Measurements from ENCODE around the gene KIF13A.

Gene KIF13A

GRCh38 chr6:17907406-17908229, 79.8 kb downstream of the KIF13A start:
- Histone ChIP-seq H3K4me2 (no peak overlapping the region), H3K27ac (no peak overlapping the region), H3K79me2 (ENCODE audit: insufficient read depth, low read depth) (no peaks in the 10 kb centered on the region), H3K4me3 (IDR thresholded peaks at IDR 0.05; ENCODE audit: insufficient read depth, low read depth, low read length) (no peak overlapping the region), H2AFZ (ENCODE audit: low read depth) (no peak overlapping the region), H3K9ac (no peak overlapping the region), H4K20me1 (ENCODE audit: insufficient read depth) (no peaks in the 10 kb centered on the region), H3K4me1 (ENCODE audit: low read depth, poor library complexity, severe bottlenecking) (peaks cover 26% of the 10 kb centered on the region), H3K27me3 (ENCODE audit: insufficient read depth, low read depth) (no peaks in the 10 kb centered on the region), H3K36me3 (ENCODE audit: insufficient read depth) (no peaks in the 10 kb centered on the region)
- no peak for TF ChIP-seq CTCF (conservative IDR thresholded peaks at IDR 0.05; ENCODE audit: low read depth, low read length)

- Histone ChIP-seq H3K9ac (no peak overlapping the region), H3K27ac (no peak overlapping the region)
These were observed 81.5 kb downstream of the KIF13A start for GRCh38 chr6:17905611-17906592.

GRCh38 chr6:17904491-17905120, 82.8 kb downstream of the KIF13A start:
- H3K27ac ChIP-seq = no peak overlapping the region
- no peaks in the 10 kb centered on the region for H3K27me3 ChIP-seq (ENCODE audit: insufficient read depth, low read depth)
- H4K20me1 ChIP-seq (ENCODE audit: insufficient read depth) = no peaks in the 10 kb centered on the region
- H3K4me2 ChIP-seq = no peak overlapping the region
- no peaks in the 10 kb centered on the region for H3K79me2 ChIP-seq (ENCODE audit: insufficient read depth, low read depth)
- H3K36me3 ChIP-seq (ENCODE audit: insufficient read depth) = no peaks in the 10 kb centered on the region
- H3K4me1 ChIP-seq (ENCODE audit: low read depth, poor library complexity, severe bottlenecking) = peaks cover 24% of the 10 kb centered on the region
- no peak overlapping the region for H3K9ac ChIP-seq
- TF ChIP-seq CTCF (conservative IDR thresholded peaks at IDR 0.05; ENCODE audit: low read depth, low read length) = no peak
- no peak overlapping the region for H3K4me3 ChIP-seq (IDR thresholded peaks at IDR 0.05; ENCODE audit: insufficient read depth, low read depth, low read length)
- no peak overlapping the region for H2AFZ ChIP-seq (ENCODE audit: low read depth)

More at GRCh38 chr6:17905611-17906592, 81.5 kb downstream of the KIF13A start:
- no peak for TF ChIP-seq CTCF (conservative IDR thresholded peaks at IDR 0.05; ENCODE audit: low read depth, low read length)
- Histone ChIP-seq H3K4me3 (IDR thresholded peaks at IDR 0.05; ENCODE audit: insufficient read depth, low read depth, low read length) (no peak overlapping the region), H3K4me2 (no peak overlapping the region), H3K36me3 (ENCODE audit: insufficient read depth) (no peaks in the 10 kb centered on the region), H3K27me3 (ENCODE audit: insufficient read depth, low read depth) (no peaks in the 10 kb centered on the region), H2AFZ (ENCODE audit: low read depth) (no peak overlapping the region), H4K20me1 (ENCODE audit: insufficient read depth) (no peaks in the 10 kb centered on the region), H3K4me1 (ENCODE audit: low read depth, poor library complexity, severe bottlenecking) (peaks cover 26% of the 10 kb centered on the region), H3K79me2 (ENCODE audit: insufficient read depth, low read depth) (no peaks in the 10 kb centered on the region)

- H3K4me3 ChIP-seq (IDR thresholded peaks at IDR 0.05; ENCODE audit: insufficient read depth, low read depth, low read length) = no peak overlapping the region
- no peak overlapping the region for H3K9ac ChIP-seq
- no peaks in the 10 kb centered on the region for H3K79me2 ChIP-seq (ENCODE audit: insufficient read depth, low read depth)
- TF ChIP-seq CTCF (conservative IDR thresholded peaks at IDR 0.05; ENCODE audit: low read depth, low read length) = no peak
- H4K20me1 ChIP-seq (ENCODE audit: insufficient read depth) = no peaks in the 10 kb centered on the region
- H3K27ac ChIP-seq = no peak overlapping the region
- H3K36me3 ChIP-seq (ENCODE audit: insufficient read depth) = no peaks in the 10 kb centered on the region
- H2AFZ ChIP-seq (ENCODE audit: low read depth) = no peak overlapping the region
- peaks cover 17% of the 10 kb centered on the region for H3K4me1 ChIP-seq (ENCODE audit: low read depth, poor library complexity, severe bottlenecking)
- H3K4me2 ChIP-seq = no peak overlapping the region
- no peaks in the 10 kb centered on the region for H3K27me3 ChIP-seq (ENCODE audit: insufficient read depth, low read depth)
These were observed 84.5 kb downstream of the KIF13A start for GRCh38 chr6:17902974-17903373.

Data from KMS-11 (cell line).